ENCODE results near the gene NSG1.

NSG1 gene

DNA sequence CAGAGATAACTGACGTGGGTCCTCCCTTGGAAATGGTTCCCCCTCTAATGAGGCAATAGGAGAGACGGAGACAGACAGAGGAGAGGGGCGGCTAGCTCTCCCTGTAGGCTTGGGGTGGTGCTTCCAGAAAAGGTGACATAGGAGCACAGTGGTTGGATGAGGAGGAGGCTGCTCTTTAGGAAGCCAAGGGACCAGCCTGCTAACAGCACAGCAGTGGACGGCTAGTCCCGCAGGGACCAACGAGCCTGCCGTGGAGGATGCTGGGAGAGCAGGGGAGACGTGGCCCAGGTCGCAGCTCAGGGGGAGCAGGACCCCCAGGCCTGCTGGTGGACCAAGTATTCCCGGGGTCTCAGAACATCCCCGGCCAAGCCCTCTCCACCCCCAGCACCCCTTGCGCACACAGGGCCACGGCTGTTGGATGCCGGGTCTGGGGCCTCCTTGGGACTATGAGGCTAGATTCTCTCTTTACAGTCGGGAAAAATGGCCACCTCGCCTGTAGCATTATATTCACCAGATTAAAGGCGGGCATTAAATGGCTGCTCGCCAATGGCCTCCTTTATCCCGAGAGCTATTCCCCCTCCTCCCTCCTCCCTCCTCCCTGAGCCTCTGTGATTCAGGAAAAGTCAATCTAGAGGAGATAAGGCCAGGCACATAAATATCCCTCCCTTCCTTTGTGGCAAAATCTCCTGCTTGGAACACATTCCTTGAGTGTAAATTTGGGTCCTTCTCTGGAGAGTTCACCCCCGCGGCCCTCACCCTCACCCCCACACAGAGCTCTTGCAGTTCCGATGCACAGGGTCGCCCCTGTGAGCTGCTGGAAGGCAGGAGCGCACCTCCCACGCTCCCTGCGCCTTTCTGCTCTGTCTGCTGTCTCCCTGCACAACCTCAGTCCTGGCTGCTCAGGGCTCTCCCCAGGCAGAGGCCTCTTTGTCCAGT lies 30.5 kb upstream of the NSG1 start:
- Mint-ChIP-seq H3K4me3 (no peak overlapping the region), H3K4me1 (peaks cover 42% of the 10 kb centered on the region), H3K27me3 (ENCODE audit: low read depth, poor library complexity) (peaks cover 5% of the 10 kb centered on the region), H3K36me3 (ENCODE audit: low read depth) (no peaks in the 10 kb centered on the region), H3K9me3 (no peaks in the 10 kb centered on the region), H3K27ac (peak overlapping the region; percentile 87)
- peak; percentile 22 for DNase-seq
- TF ChIP-seq, protein P1, sequence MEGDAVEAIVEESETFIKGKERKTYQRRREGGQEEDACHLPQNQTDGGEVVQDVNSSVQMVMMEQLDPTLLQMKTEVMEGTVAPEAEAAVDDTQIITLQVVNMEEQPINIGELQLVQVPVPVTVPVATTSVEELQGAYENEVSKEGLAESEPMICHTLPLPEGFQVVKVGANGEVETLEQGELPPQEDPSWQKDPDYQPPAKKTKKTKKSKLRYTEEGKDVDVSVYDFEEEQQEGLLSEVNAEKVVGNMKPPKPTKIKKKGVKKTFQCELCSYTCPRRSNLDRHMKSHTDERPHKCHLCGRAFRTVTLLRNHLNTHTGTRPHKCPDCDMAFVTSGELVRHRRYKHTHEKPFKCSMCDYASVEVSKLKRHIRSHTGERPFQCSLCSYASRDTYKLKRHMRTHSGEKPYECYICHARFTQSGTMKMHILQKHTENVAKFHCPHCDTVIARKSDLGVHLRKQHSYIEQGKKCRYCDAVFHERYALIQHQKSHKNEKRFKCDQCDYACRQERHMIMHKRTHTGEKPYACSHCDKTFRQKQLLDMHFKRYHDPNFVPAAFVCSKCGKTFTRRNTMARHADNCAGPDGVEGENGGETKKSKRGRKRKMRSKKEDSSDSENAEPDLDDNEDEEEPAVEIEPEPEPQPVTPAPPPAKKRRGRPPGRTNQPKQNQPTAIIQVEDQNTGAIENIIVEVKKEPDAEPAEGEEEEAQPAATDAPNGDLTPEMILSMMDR (IDR thresholded peaks at IDR 0.05): no peak

DNA sequence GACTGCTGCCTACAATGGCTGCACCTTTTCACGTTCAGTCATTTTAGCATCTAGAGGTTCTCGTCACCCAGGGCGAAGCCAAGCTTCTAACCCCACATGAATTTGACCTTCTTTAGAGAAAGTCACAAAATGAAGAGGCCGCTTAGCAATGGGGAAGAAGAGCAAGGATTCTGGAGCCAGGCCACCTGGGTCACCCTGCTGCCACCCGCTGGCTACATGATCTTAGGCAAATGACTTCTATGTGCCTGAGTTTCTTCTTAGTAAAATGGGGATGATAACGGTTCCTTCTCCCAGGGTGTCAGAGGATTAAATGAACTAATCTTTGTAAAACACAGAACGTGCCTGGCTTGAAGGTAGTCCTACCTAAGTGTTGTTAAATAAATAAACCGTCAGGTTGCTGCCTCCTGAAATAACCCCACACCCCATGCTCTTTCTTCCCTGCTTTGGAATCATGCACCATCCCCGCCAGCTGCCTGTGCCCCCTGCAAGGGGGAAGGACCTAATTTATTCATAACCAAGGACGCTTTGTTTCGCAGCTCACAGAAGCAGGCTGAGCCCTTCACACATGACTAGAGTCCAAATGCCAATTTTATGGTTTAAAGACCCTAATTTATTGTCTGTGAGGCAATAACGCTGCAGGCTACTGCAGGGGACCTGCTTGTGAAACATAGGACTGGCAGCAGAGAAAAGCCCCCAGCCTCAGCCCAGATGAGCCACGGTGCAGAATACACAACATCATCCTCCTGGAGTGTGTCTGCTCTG lies 28.6 kb upstream of the NSG1 start:
- no peak overlapping the region for H3K27ac Mint-ChIP-seq
- H3K36me3 Mint-ChIP-seq (ENCODE audit: low read depth): no peaks in the 10 kb centered on the region
- H3K4me1 Mint-ChIP-seq: peaks cover 55% of the 10 kb centered on the region
- TF ChIP-seq, protein P1 (IDR thresholded peaks at IDR 0.05): no peak
- peak; percentile 25 for DNase-seq
- H3K9me3 Mint-ChIP-seq: peaks cover 7% of the 10 kb centered on the region
- H3K27me3 Mint-ChIP-seq (ENCODE audit: low read depth, poor library complexity): peaks cover 5% of the 10 kb centered on the region
- no peak overlapping the region for H3K4me3 Mint-ChIP-seq

DNA sequence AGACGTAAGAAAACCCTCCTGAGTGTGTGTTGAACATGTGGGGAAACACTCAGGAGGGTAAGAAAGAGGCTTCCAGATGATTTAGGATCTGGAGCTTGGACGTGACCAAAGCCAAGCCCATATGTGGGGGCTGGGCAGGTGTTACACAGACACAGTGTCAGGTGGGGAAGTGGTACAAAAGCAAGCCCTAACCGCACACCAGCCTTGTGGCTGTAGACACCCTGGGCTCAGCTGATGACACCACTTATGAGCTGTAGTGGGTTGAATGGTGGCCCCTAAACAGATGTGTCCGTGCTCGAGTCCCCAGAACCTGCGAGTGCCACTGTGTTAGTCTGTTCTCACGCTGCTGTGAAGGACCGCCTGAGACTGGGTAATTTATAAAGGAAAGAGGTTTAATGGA lies 25.0 kb upstream of the NSG1 start:
- H3K27me3 Mint-ChIP-seq (ENCODE audit: low read depth, poor library complexity): peaks cover 12% of the 10 kb centered on the region
- no peak overlapping the region for H3K27ac Mint-ChIP-seq
- H3K36me3 Mint-ChIP-seq (ENCODE audit: low read depth): no peaks in the 10 kb centered on the region
- no peak overlapping the region for H3K4me3 Mint-ChIP-seq
- no peak for DNase-seq
- H3K9me3 Mint-ChIP-seq: peaks cover 27% of the 10 kb centered on the region
- H3K4me1 Mint-ChIP-seq: peaks cover 56% of the 10 kb centered on the region
- TF ChIP-seq, protein P1 (IDR thresholded peaks at IDR 0.05): no peak

DNA sequence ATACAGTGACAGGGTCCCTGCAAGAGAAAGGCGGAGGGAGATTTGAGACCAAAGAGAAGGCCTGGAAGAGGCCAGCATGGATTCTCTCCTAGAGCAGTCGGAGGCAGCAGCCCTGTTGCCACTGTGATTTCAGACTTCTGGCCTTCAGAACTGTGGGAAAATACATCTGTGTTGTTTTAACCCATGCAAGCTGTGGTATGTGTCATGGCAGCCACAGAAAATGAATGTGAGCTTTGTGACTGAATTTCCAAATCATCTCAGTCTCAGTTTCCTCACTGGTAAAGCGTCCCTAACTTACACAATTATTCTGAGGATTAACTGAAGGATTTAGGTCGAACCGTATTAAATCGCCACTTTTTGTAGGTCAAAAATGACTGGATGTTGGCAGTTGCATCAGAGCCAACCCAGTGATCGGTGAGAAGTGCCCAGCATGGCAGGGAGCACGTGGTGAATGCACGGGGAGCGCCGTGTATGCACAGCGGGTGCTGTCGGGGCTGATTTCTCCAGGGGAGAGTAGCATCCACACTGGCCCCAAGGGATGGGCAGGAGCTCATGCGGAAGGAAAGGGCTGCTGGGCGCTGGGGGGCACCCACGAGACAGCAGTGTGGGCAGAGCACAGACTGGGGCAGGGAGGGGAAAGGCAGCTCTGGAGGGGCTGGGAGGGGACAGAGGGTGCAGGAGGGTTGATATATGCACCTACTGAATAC lies 23.8 kb upstream of the NSG1 start:
- H3K36me3 Mint-ChIP-seq (ENCODE audit: low read depth): no peaks in the 10 kb centered on the region
- peaks cover 9% of the 10 kb centered on the region for H3K27me3 Mint-ChIP-seq (ENCODE audit: low read depth, poor library complexity)
- DNase-seq: no peak
- H3K27ac Mint-ChIP-seq: no peak overlapping the region
- H3K9me3 Mint-ChIP-seq: peaks cover 29% of the 10 kb centered on the region
- peaks cover 45% of the 10 kb centered on the region for H3K4me1 Mint-ChIP-seq
- H3K4me3 Mint-ChIP-seq: no peak overlapping the region
- TF ChIP-seq, protein P1 (IDR thresholded peaks at IDR 0.05): no peak

DNA sequence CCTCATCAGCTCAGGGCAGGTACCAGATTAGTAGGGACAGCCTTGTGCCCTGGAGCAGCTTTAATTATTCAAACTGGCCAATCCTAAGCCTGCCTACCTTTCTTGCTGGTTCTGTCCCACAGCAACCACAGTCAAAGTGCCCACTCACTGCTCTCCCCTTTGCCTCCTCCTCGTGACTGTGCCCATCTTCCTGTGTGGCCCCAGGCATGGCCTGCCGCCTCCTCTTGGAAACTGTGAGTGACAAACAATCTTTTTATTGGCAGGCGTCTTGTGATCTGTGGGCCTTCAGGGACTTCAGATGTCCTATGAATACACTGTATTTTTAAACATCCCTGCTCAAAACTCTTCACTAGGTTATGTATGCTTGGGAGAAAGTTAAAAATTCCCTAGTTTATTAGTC lies 22.8 kb upstream of the NSG1 start:
- DNase-seq: no peak
- TF ChIP-seq, protein P1 (IDR thresholded peaks at IDR 0.05): no peak
- peaks cover 36% of the 10 kb centered on the region for H3K4me1 Mint-ChIP-seq
- H3K9me3 Mint-ChIP-seq: peaks cover 29% of the 10 kb centered on the region
- no peak overlapping the region for H3K4me3 Mint-ChIP-seq
- peaks cover 17% of the 10 kb centered on the region for H3K27me3 Mint-ChIP-seq (ENCODE audit: low read depth, poor library complexity)
- no peaks in the 10 kb centered on the region for H3K36me3 Mint-ChIP-seq (ENCODE audit: low read depth)
- no peak overlapping the region for H3K27ac Mint-ChIP-seq
